ENCODE measurements around the gene IL17B. TPM values are rescaled to one million over a fixed set of nuclear protein-coding genes. Genes with fewer than 3 reads are reported as not detected.

The IL17B gene
- total and polyA plus RNA-seq, 2 donors (not counting 3 experiments of a cell fraction or from before 2014, with no cell fraction given): not detected

- Histone ChIP-seq H3K27ac (ENCODE audit: insufficient read depth, low read depth, low read length) (no peak overlapping the region), H3K4me2 (ENCODE audit: insufficient read depth, low read length) (no peak overlapping the region), H3K27me3 (ENCODE audit: control insufficient read depth in 2 of 2, insufficient read depth in 2 of 2, low read length in 2 of 2) (no peaks in the 10 kb centered on the region), H3K4me3 (replicated peaks in 1 of 3; ENCODE audit: insufficient read depth in 1 of 3, low read depth in 1 of 3, low read length in 3 of 3) (no peak overlapping the region), H3K9me1 (replicated peaks; ENCODE audit: control insufficient read depth, extremely low read depth, insufficient read depth, low read length) (no peaks in the 10 kb centered on the region), H4K20me1 (replicated peaks; ENCODE audit: control insufficient read depth, extremely low read depth, insufficient read depth, low read length) (no peaks in the 10 kb centered on the region), H3K36me3 (ENCODE audit: control insufficient read depth in 2 of 2, extremely low read depth in 1 of 2, insufficient read depth in 2 of 2, low read length in 2 of 2) (no peaks in the 10 kb centered on the region), H3K9ac (replicated peaks; ENCODE audit: extremely low read depth, insufficient read depth, low read length) (no peak overlapping the region), H2AFZ (ENCODE audit: low read depth, low read length) (no peak overlapping the region), H3K4me1 (ENCODE audit: control insufficient read depth, extremely low read depth, insufficient read depth, low read length) (peaks cover 10% of the 10 kb centered on the region), H3K9me3 (replicated peaks; ENCODE audit: control insufficient read depth, insufficient read depth, low read length) (no peaks in the 10 kb centered on the region), H3K79me2 (ENCODE audit: control insufficient read depth, insufficient read depth, low read length) (no peaks in the 10 kb centered on the region)
- dilution Hi-C loops (cut with MboI; ENCODE audit: extremely low pct_ligation_motif_present, low sequenced_read_pairs): no loop called here
- FAIRE-seq (no peak), DNase-seq (ENCODE audit: low read depth, low spot score) (no peak)
- BruUV-seq (replicated peaks): no TSS peak
- intact Hi-C loops (cut with micrococcal nuclease): loop anchor here (2.0 kb wide), 1 partner anchor 19 kb away; no protein-coding TSS in a partner anchor
- POLR2A ChIA-PET: no interaction called here
- TF ChIP-seq EZH2 (IDR thresholded peaks at IDR 0.05; ENCODE audit: borderline replicate concordance, low read depth, low read length, severe bottlenecking) (no peak), POLR2A (IDR thresholded peaks at IDR 0.05; ENCODE audit: low read depth, low read length) (no peak), MAX (IDR thresholded peaks at IDR 0.05; ENCODE audit: insufficient read depth, insufficient read length) (no peak), FOS (IDR thresholded peaks at IDR 0.05; ENCODE audit: borderline replicate concordance, insufficient read depth, low read length) (no peak), POLR2AphosphoS5 (IDR thresholded peaks at IDR 0.05; ENCODE audit: insufficient read depth, low read depth, low read length) (no peak), CTCF (IDR thresholded peaks at IDR 0.05; ENCODE audit: extremely low read depth in 1 of 2, insufficient read depth in 1 of 2, low read depth in 1 of 2, low read length in 2 of 2) (no peak), MYC (IDR thresholded peaks at IDR 0.05; ENCODE audit: low read depth, low read length) (no peak), JUN (IDR thresholded peaks at IDR 0.05; ENCODE audit: borderline replicate concordance, insufficient read depth, insufficient read length, low read depth) (no peak), GATA2 (IDR thresholded peaks at IDR 0.05; ENCODE audit: insufficient read depth, insufficient read length, low read depth, low read length) (no peak)
- CTCF ChIA-PET: interaction anchor here (0.9 to 2.0 kb wide), 9 partner anchors 8 to 55 kb away, joined by 3 to 6 read pairs (median 3); no protein-coding TSS in a partner anchor
Observed at GRCh38 chr5:149421834-149422233, 42.7 kb upstream of the IL17B start.

Data from endothelial cell of umbilical vein (primary cell).